ENCODE measurements around the gene PBOV1.

Gene PBOV1

GRCh38 chr6:138225953-138226352, 7.7 kb upstream of the PBOV1 start:
- H3K4me3 ChIP-seq (ENCODE audit: low read depth, low read length) = no peak overlapping the region
- CTCF ChIA-PET = interaction anchor here (0.7 to 0.9 kb wide), 2 partner anchors 119 to 283 kb away, joined by 3 to 4 read pairs; no protein-coding TSS in a partner anchor
- peaks cover 5% of the 10 kb centered on the region for H3K4me1 ChIP-seq (ENCODE audit: control insufficient read depth, insufficient read depth, low read length)
- no peaks in the 10 kb centered on the region for H3K36me3 ChIP-seq (ENCODE audit: control insufficient read depth in 2 of 2, insufficient read depth in 1 of 2, low read length in 2 of 2)
- TF ChIP-seq SP2 (tag by site-specific recombination; IDR thresholded peaks at IDR 0.05) (no peak), PRDM1 (tag by site-specific recombination; IDR thresholded peaks at IDR 0.05) (no peak)
- H3K9me3 ChIP-seq (ENCODE audit: control insufficient read depth, insufficient read depth, low read depth, low read length) = no peaks in the 10 kb centered on the region
- POLR2A ChIA-PET = no interaction called here
- no peak overlapping the region for H3K27ac ChIP-seq (ENCODE audit: extremely low read depth, low read depth, low read length)

- H3K4me1 ChIP-seq (ENCODE audit: control insufficient read depth, insufficient read depth, low read length) = no peaks in the 10 kb centered on the region
- no peaks in the 10 kb centered on the region; a peak in 1 of 3 replicates for H3K36me3 ChIP-seq (ENCODE audit: control insufficient read depth in 2 of 2, insufficient read depth in 1 of 2, low read length in 2 of 2)
- POLR2A ChIA-PET = no interaction called here
- no peaks in the 10 kb centered on the region for H3K9me3 ChIP-seq (ENCODE audit: control insufficient read depth, insufficient read depth, low read depth, low read length)
- TF ChIP-seq ZNF24 (tag by site-specific recombination; IDR thresholded peaks at IDR 0.05) = no peak
- TF ChIP-seq ZNF274 (IDR thresholded peaks at IDR 0.05; ENCODE audit: low read length) = no peak
- no peak for TF ChIP-seq ZNF274 (tag by site-specific recombination; IDR thresholded peaks at IDR 0.05; ENCODE audit: borderline replicate concordance)
- no peak for TF ChIP-seq ZNF692 (tag by site-specific recombination; IDR thresholded peaks at IDR 0.05)
- TF ChIP-seq ZNF707 (tag by site-specific recombination; IDR thresholded peaks at IDR 0.05) = no peak
- TF ChIP-seq ZNF184 (tag by site-specific recombination; IDR thresholded peaks at IDR 0.05) = no peak
- no peak for TF ChIP-seq ZNF449 (tag by site-specific recombination; IDR thresholded peaks at IDR 0.05)
- TF ChIP-seq KLF10 (tag by site-specific recombination; IDR thresholded peaks at IDR 0.05) = no peak
- TF ChIP-seq PBX3 (CRISPR knock-in tag; IDR thresholded peaks at IDR 0.05) = no peak
- TF ChIP-seq ZNF391 (tag by site-specific recombination; IDR thresholded peaks at IDR 0.05; ENCODE audit: borderline replicate concordance, low read depth) = no peak
- no peak overlapping the region for H3K27ac ChIP-seq (ENCODE audit: extremely low read depth, low read depth, low read length)
- no peak overlapping the region for H3K4me3 ChIP-seq (ENCODE audit: low read depth, low read length)
- CTCF ChIA-PET = interaction anchor here (0.5 to 1.1 kb wide), 3 partner anchors 12 to 106 kb away, joined by 3 to 5 read pairs (median 4); no protein-coding TSS in a partner anchor
These were observed 4.7 kb upstream of the PBOV1 start for GRCh38 chr6:138222901-138223546.

GRCh38 chr6:138219901-138220300, 1.6 kb upstream of the PBOV1 start:
- Histone ChIP-seq H3K36me3 (ENCODE audit: control insufficient read depth in 2 of 2, insufficient read depth in 1 of 2, low read length in 2 of 2) (no peaks in the 10 kb centered on the region; a peak in 1 of 3 replicates), H3K4me1 (ENCODE audit: control insufficient read depth, insufficient read depth, low read length) (no peaks in the 10 kb centered on the region), H3K9me3 (ENCODE audit: control insufficient read depth, insufficient read depth, low read depth, low read length) (no peaks in the 10 kb centered on the region), H3K27ac (ENCODE audit: extremely low read depth, low read depth, low read length) (no peak overlapping the region), H3K4me3 (ENCODE audit: low read depth, low read length) (no peak overlapping the region)
- ChIA-PET CTCF (no interaction called here), POLR2A (no interaction called here)
- TF ChIP-seq PRDM2 (tag by site-specific recombination; IDR thresholded peaks at IDR 0.05; ENCODE audit: borderline replicate concordance) = no peak
- TF ChIP-seq REST (tag by site-specific recombination; IDR thresholded peaks at IDR 0.05) = no peak
- TF ChIP-seq ZNF510 (tag by site-specific recombination; IDR thresholded peaks at IDR 0.05; ENCODE audit: insufficient replicate concordance) = no peak
